Measurements from ENCODE around the gene FBXO21.

- TF ChIP-seq, protein P1, sequence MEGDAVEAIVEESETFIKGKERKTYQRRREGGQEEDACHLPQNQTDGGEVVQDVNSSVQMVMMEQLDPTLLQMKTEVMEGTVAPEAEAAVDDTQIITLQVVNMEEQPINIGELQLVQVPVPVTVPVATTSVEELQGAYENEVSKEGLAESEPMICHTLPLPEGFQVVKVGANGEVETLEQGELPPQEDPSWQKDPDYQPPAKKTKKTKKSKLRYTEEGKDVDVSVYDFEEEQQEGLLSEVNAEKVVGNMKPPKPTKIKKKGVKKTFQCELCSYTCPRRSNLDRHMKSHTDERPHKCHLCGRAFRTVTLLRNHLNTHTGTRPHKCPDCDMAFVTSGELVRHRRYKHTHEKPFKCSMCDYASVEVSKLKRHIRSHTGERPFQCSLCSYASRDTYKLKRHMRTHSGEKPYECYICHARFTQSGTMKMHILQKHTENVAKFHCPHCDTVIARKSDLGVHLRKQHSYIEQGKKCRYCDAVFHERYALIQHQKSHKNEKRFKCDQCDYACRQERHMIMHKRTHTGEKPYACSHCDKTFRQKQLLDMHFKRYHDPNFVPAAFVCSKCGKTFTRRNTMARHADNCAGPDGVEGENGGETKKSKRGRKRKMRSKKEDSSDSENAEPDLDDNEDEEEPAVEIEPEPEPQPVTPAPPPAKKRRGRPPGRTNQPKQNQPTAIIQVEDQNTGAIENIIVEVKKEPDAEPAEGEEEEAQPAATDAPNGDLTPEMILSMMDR (IDR thresholded peaks at IDR 0.05): no peak
- TF ChIP-seq EZH2 (IDR thresholded peaks at IDR 0.05; ENCODE audit: borderline replicate concordance, insufficient read depth, low read depth, low read length, poor library complexity, severe bottlenecking): no peak
These were observed 41.5 kb upstream of the FBXO21 start for GRCh38 chr12:117231750-117232149.
